Measurements from ENCODE around the gene SLFNL1.
A peak's percentile ranks its signal among the peaks of the same experiment; 100 is the strongest.

The SLFNL1 gene

DNA sequence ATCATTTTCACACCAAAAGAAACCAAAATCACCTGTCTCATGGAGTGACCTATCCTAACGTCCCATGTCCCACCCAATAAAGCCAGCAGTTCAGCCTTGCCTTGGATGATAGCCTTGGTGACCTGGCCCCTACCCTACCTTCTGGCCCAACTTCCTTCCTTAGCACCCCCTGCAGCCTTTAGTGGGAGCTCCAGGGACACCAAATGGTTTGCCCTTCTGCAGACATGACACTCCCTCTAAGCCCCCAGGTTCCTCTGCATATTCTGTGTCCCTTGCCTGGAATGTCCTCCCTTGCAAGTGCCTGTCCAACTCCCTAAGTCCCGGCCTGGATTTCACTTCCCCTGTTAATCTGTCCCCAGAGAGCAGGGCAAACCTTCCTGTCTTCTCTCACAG, 2.2 kb downstream of the SLFNL1 start:
- DNase-seq, result no peak

DNA sequence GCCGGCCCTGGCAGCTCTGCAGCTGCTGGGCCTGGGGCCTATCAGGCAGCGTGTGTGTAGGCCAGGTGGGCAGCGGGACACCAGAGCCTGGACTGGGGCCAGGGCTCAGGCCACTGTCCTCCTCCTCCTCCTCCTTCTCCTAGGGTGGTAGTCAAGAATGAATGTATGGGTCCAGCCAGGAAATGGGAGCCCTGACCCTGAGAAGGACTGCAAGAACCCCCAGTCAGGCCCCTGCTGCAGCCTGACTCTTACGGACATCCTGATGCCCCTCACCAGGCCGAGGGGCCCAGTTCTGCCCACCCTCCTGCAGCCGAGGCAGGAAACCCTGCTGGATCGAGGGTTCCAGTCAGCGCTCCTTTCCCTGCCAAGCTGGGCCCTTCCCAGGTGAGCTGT, 3.5 kb downstream of the SLFNL1 start:
- DNase-seq, result no peak

DNA sequence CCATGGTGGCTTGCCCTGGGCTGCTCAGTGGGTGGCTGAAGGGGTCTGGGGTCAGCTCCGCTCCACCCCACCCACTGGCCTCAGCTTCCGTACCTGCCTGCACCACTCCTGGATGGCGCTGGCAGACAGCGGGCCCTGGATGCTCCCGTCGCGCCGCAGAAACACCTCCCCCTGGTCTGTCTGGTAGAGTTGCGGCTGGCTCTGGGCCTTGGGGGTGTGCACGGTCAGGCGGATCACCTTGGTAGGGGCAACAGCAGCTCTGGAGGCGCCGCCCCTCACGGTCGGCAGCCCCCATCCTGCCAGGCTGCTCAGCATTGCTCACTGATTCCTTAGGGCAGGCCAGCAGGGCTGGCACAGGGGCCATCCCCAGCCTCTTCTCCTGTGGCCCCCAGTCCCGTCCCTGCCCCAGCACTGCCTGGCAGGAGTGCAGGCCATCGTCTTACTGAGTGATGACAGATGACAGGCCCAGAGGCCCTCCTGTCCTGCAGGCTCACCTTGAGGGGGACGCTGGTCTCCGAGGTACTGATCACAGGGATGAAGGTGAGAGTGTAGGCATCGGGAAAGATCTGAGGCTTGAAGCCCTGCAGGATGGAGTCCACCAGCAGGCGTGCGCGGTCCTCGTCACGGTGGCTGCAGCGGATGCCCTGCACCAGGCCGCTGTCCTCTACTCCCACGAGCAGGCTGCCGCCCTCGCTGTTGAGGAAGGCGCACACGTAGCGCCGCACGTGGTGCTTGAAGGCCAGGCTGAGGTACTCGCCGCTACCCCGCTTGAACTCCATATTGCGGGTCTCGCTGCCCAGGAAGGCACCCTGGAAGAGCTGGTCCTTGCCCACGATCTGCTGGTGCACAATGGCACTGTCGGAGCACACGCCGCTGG, 4.1 kb downstream of the SLFNL1 start:
- DNase-seq, result no peak

DNA sequence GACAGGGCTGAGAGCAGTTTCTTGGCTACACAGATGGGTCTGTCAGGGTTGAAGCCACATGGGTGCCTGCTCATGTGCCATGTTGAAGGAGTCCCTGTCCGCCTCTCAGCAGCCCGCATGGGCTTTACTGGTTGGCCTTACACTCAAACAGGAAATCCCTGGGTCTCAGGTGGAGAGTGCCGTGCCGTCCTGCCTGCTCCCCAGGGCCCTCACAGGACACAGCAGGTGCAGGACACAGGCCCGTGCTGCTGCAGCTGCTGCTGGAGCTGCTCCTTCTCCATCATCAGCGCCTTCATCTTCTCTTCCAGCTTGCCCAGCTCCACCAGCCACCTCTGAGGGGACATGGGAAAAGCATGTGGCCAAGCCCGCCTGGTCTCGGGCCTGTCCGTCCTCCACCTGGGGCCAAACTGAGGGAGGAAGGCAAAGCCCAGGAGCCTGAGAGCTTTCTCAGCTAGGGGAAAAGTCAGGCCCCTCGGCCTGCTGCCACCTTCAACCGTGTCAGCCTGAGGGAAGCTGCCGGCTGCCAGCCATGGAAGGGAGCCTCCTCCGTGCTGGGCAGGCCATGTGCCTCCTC, 5.5 kb downstream of the SLFNL1 start:
- DNase-seq, result no peak

DNA sequence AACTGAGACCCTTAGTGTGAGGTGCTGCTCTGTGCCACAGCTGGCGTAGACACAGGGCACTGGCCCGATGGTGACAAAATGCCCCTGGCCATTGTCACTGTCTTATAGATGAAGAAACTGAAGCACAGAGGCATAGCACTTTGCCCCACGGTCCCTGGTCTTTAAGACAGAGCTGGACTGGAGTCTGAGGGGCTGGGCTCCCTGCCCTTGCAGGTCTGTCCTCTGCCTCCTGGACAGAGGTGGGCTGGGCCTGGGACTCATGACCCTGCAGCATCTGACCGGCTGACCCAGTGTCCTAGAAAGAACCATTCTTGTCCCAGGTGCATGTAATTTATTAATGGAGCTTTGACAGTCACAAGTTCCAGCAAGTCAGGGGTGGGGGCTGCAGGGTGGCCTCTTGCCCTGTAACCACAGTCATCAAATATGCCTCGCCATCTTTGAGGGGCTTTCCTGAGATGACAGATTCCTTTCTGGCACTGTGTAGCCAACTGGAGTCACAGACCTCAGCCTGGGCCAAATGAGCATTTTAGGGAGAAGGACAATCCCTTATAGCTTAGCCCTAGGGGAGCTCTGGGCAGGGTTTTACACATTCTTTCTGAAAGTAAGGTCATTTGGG, 6.1 kb downstream of the SLFNL1 start:
- no peak for DNase-seq

DNA sequence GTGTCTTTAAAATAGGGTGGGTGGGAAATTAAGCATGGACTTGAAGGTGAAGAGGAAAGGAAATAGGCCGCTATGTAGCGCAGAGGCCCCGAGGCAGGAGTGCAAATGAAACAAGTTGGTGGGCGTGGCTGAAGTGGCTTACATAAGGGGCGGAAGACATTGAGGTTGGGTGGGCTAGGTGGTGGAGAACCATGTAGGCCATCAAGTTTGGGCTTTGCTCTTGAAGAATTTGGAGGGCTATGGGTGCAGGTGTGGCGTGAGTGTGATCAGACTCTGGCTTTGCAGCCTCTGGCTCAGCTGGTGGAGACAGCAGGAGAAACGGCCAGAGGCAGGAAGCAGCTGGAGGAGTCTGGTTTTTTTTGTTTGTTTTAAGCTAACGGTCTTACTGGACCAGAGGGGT, 6.7 kb downstream of the SLFNL1 start:
- no peak for DNase-seq

DNA sequence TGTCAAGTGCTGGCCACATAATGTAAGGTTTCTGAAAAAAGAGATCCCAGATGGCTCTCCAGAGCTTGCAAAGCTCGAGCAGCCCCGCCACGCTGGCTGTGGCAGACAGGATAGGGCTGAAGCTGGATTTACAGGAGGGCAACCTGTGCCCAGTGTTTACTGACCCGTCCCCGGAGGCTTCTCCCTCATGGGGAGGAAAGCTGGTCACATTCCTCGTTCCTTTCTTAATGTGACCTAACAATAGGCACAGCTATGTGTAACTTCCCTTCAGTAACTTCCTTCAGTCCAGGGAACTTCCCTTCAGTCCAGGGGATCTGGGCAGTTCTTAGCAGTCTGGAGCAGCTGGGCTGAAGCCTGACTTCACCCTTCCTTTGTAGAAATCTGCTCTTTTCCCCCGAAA, 7.7 kb downstream of the SLFNL1 start:
- DNase-seq, result no peak

DNA sequence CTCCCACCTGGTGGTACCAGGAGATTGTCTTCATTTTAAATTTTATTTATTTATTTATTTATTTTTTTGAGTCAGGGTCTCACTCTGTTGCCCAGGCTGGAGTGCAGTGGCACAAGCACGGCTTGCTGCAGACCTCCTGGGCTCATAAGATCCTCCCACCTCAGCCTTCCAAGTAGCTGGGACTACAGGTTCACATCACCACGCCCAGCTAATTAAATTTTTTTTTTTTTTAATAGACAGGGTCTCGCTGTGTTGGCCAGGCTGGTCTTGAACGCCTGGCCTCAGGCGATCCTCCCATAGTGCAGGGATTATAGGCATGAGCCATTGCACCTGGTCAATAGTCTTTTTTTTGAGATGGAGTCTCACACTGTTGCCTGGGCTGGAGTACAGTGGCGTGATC, 8.5 kb downstream of the SLFNL1 start:
- DNase-seq, result no peak

DNA sequence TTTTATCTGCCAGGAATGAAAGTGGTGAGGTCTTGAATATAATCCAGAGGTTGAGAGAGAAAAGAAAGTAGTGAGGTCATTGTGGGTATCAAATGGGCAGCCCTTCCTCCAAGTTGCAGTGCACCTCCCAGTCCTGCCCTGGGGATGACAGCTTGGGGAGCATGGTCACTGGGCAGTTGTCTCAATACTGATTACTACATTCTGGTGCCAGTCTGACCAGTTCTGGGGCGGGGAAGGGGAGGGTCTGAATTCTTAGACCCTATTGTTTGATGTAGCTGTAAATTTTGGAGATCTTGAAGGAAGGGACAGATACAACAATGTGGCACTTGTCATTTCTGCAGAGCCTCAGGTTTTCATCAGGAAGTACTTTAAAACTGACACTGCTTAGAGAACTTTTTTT, 11.2 kb downstream of the SLFNL1 start:
- DNase-seq, result no peak

DNA sequence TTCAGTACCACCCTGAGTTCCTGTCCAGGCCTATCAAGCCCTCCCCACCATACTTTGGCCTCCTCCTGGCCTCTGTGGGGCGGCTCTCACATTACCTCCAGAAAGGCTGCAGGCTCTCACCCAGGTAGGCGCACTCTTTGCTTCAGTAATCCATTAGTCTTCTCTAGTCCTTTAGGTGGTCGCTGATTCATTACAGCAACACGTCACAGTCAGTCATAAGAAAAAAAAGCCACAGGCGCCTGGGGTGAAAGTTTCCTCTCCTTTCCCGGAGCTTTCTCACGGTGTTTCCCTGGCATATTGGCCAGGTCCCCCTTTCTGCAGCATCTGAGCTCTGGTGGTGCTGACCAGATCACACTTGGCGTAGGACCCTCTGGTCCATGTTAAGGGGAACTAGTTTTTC, 12.1 kb downstream of the SLFNL1 start:
- DNase-seq, result no peak

DNA sequence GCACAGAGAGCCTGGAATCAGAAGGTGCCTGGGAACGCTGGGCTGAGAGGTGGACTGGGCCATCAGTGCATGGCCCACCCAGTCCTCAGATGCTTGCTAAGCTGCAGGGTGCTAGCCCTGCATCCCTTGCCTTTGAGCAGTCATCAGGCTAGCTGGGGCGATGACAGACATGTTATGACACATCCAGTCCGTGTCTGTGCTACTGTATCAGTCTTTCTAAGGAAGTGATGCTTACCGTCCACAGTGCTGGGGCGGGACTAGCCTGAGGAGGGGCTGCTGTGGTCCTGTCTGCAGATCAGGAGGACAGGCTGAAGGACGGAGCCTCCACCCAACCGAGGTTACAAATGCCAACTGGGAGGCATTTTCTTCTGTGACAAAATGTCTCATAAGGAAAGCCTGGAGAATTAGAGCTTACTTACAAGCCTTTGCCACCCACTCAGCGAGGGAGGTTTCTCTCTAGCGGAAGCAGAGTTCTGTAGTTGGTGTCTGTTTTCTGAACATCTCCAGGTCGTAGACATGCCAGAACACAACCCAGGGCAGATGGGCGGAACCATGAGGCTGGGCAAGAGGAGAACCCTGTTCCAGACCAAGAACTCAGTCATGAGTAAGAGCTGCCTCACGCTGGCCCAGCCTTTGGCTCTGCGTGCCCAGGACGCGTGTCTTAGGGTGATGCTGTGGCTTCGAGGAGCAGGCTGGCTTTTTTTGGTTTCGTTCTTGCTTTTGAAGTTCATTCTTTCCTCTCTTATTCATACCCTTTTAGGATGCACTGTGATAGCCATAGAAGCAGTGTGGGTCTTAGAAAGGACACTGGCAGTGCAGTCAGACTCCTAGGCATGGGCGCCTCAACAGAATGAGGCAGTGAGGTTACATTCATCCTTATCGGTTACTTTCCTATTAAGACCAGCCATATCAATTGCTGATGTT, 14.3 kb downstream of the SLFNL1 start:
- DNase-seq, result no peak

DNA sequence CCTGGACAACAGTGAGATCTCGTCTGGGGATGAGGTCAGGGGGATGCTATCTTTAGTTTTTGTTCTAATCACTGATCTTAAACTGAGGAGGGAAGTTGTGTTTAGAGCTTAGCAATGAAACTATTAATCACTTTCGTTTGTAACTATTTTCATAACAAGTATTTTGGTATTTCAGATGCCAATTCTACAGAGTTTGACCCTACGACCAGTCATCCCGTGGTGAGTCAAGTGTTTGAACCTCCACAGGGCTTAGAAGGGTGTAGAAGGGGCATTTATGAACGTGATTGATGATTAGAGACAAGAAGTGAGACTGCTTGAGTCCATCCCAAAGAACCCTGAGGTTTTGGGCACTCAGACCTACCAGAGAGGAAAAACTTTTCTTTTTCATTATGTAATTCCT, 15.6 kb downstream of the SLFNL1 start:
- DNase-seq, result no peak

DNA sequence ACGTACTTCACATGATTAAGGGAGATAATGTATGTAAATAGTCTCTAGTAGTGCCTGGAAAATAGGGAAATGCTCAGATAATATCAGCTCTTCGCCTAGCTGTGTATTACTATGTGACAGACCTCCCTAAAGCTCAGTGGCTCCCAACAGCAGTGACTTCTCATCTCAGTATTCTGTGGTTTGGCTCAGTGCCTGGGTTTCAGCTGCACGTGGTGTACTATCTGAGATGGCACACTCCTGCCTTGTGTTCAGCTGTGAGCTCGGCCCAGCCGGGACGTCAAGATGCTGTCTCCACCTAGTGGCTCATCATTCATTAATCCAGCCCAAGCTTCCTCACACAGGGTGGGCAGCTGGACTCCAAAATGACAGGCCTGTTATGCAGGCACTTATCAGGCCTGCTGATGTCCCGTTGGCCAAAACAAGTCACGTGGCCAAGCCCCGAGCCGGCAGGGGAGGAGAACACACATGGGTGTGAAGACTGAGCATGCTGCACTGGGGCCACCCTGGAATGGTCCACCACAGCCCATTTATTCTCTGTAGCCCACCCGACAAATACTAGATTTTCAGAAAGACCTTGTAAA, 17.8 kb downstream of the SLFNL1 start:
- peak; percentile 87 for DNase-seq

DNA sequence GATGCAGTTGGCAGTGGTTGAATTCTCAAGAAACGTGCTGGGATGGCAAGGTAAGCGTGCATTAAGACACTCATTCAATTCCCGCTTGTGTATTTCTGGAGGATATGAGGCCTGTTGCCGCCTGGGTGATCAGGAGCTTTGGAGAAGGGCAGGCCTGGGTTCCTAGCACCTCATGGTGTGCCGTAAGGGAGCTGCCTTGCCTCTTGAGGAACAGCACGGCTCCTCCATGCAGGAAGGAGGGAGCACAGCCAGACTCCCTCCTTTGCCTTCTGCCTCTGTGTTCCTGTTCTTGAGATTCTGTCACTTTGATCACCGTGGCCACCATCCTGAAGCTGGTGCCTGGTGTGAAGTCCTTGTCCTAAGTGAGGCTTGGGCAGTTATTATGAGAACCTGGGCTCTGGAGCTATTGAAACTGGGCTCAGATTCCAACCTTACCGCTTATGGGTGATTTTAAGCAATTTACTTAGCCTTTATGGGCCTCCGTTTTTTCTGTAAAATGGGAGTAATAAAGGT, 18.3 kb downstream of the SLFNL1 start:
- DNase-seq, result no peak

DNA sequence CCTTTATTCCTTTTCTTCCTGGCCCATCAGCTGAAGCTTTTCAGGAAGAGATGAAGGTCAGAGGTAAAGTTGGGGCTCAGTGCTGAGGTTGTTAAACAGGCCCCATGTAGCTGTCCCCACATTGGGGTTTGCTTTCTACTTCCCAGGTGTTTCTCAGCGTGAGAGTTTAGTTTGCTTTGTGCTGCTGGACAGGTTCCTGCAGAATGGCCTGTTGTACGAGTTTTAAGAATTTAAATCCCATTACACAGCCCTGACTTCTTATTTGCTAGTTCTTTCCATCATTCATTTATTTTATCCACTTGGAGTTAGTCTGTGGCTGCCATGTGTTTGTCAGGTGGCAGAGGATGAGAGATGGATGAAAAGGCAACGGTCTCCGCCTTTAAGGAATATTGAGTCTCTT, 22.9 kb downstream of the SLFNL1 start:
- no peak for DNase-seq

DNA sequence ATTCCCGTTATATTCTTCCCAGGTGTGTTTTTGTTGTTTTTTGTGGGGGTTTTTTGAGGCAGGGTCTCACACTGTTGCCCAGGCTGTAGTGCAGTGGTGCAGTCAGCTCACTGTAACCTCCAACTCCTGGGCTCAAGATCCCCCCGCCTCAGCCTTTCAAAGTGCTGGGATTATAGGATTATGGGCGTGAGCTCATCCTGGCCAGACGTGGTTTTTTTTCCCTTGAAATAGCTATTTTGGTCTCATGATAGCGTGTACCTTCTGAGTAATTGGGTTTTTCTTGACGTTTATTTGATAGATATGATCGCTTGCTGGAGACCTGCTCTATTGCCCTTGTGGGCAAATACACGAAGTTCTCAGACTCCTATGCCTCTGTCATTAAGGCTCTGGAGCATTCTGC, 24.4 kb downstream of the SLFNL1 start:
- no peak for DNase-seq

DNA sequence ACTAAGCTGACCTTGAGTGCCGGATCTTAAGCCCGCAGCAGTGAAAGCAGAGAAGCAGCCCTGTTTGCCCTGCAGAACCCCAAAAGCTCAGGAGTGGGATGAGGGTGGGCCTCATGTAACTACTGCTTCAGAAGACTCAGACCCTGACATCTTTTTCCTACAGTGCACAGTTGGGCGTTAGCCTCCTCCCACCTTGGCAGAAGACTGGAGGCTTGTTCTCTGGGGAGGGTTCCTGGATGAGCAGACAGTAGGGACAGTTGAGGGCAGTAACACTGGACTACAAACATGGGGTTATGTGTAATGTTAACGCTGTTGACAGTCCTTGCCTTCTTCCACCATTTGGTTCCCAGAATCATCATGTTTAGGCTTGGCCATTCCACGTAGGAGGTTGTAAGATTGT, 32.5 kb downstream of the SLFNL1 start:
- no peak for DNase-seq

DNA sequence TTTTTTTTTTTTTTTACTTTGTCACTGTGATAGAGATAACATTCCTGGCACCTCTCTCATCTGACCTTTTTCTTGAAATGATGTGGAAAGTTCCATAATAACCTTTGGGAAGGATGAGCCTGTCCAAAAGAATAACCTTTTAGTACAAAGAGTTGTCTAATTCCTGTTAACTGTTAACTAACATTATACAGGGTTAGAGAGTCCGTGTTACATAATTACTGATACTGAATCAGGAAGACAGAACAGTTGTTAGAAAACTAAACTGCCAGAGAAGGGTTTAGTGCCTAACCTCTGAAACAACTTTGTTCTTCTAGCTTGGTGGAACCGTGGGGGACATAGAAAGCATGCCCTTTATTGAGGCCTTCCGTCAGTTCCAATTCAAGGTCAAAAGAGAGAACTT, 33.2 kb downstream of the SLFNL1 start:
- no peak for DNase-seq

DNA sequence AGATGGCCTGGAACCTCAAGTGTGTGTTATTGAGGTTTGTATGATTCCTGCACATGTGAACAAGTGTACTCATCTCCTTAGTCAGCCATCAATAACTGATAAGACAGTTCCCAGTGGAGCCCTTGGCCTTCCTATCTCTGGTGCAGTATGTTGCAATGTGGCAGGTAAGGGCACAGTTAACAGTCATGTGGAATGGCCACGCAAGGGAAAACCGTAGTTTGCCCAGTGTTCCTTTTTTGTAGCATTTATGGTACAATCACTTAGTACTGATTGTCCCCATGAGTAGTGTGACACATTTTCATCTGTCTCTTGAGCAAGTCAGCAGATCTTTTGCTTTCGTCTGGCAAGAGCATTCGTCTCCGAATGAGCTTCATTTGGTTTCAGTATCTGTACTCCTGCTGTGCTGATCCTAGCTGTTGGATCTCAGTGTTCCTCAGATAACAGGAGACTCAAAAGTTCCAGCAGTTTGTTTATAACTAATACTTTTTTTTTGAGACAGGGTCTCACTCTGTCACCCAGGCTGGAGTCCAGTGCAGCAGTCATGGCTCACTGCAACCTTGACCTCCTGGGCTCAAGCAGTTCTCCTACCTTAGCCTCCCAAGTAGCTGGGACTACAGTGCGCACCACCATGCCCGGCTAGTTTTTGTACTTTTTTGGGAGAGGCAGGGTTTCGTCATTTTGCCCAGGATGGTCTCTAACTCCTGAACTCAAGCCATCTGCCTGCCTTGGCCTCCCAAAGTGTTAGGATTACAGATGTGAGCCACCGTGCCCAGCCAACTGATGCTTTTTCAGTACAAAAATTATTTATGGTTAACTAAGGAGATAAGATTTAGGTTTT, 33.9 kb downstream of the SLFNL1 start:
- no peak for DNase-seq

DNA sequence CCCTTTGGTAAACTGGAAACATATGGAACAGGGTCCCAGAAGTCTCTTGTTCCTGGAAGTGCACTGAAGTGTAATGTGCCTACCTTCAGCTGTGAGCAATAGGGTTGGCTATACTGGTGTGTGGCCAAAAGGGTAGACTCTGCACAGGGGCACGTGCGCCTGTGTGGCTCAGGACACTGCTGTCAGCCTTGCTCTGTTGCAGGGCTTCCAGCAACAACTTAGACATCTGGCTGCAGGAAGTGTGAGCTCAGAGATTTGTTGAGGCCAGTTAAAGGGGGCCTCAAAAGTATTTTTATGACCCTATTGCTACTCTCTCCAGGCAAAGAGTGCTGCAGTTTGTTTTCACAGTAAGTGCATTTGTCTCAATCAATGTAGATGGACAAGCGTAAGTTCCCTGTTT, 34.6 kb downstream of the SLFNL1 start:
- DNase-seq, result no peak

DNA sequence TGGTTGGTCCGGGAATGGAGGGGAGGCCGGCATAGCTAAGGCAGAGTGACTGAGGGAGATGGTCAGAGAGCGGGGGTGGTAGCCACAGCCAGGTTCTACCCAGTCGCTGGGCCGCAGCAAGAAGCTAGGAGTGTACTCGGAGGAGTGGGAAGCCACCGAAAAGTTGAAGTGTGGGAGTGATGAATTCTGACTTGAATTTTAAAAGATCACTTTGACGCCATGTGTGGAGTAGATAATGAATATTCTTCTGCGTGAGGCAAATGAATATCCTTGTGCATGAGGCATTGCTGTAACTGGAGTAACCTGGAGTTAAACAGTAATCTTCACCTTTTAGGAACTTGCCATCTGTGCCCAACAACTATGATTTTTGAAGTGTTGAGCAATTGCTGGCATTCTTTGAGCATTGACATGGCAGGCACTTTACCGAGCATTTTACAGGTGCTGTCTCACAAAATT, 35.2 kb downstream of the SLFNL1 start:
- no peak for DNase-seq

DNA sequence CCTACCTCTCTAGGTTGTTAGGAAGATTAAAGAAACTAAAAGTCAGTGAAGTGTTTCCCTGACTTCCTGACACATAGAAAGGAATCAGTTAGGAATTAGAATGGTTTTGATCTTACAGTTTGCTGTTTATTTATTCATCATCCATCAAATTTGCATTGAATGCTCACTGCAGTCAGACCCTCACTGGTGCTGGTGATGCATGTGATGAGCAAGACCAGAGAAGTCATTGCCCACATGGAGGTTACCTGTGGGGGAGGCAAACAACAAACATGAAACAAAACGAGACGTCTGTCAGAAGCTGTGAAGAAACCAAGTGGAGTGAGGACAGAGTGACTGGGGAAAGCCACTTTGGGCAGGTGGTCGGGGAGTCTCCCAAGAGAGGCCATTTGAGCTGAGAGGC, 35.6 kb downstream of the SLFNL1 start:
- DNase-seq, result no peak

Measured in CD4-positive, alpha-beta T cell treated with Interleukin-4 for 4 hours (primary cell).